DOHH2 (cell line): ENCODE data around the gene PPP3CA.

Experiments
- H3F3A ChIP-seq: fragments of 200-600 bp; sonication (generic), shearing (Covaris generic); 2 replicates; pipeline ENCODE4 v1.6.0; 2016; ENCODE audit warnings: antibody characterized with exemption, mild to moderate bottlenecking; ENCODE audit not compliant: control insufficient read depth, insufficient read depth
- H3K27ac ChIP-seq: fragments of 200-600 bp; sonication (generic); 2 replicates; pipeline ENCODE4 v1.5.1; 2014; ENCODE audit warnings: low read depth, mild to moderate bottlenecking, low read length, moderate library complexity
- H3K27me3 ChIP-seq: fragments of 200-600 bp; sonication (generic); 2 replicates; pipeline ENCODE4 v1.6.1; 2014; ENCODE audit warnings: mild to moderate bottlenecking, low read length, mixed read lengths; ENCODE audit not compliant: control insufficient read depth
- H3K36me3 ChIP-seq: fragments of 200-600 bp; sonication (generic); 2 replicates; pipeline ENCODE4 v1.6.1; 2014; ENCODE audit warnings: mild to moderate bottlenecking, low read length, moderate library complexity, mixed read lengths; ENCODE audit not compliant: control insufficient read depth
- H3K4me1 ChIP-seq: fragments of 200-600 bp; sonication (generic); 2 replicates; pipeline ENCODE4 v1.6.1; 2014; ENCODE audit warnings: mild to moderate bottlenecking, low read length, mixed read lengths; ENCODE audit not compliant: control insufficient read depth
- H3K4me2 ChIP-seq: fragments of 200-600 bp; sonication (generic); 2 replicates; pipeline ENCODE4 v1.6.0; 2014; ENCODE audit warnings: mild to moderate bottlenecking, low read length, moderate library complexity
- H3K4me3 ChIP-seq: fragments of 200-600 bp; sonication (generic); 2 replicates; pipeline ENCODE4 v1.5.1; 2014; ENCODE audit warnings: mild to moderate bottlenecking, low read length, mixed read lengths
- H3K79me2 ChIP-seq: fragments of 200-600 bp; sonication (generic); 2 replicates; pipeline ENCODE4 v1.6.1; 2014; ENCODE audit warnings: mild to moderate bottlenecking, low read length, mixed read lengths; ENCODE audit not compliant: control insufficient read depth
- H3K9me2 ChIP-seq: fragments of 200-600 bp; sonication (generic); replicated peaks from 2 replicates; pipeline ENCODE4 v1.6.1; 2014; ENCODE audit warnings: mild to moderate bottlenecking, low read length, mixed read lengths; ENCODE audit not compliant: control insufficient read depth
- H3K9me3 ChIP-seq: fragments of 200-600 bp; sonication (generic); 2 replicates; pipeline ENCODE4 v1.6.1; 2014; ENCODE audit warnings: antibody characterized with exemption, low read length, mixed read lengths; ENCODE audit not compliant: control insufficient read depth, insufficient read depth
- H4K20me1 ChIP-seq: fragments of 200-600 bp; sonication (generic); 2 replicates; pipeline ENCODE4 v1.6.0; 2014; ENCODE audit warnings: low read depth, mild to moderate bottlenecking, antibody characterized with exemption, low read length, moderate library complexity; ENCODE audit not compliant: control insufficient read depth, insufficient read depth
- CTCF ChIP-seq: fragments of 200-600 bp; sonication (generic); IDR thresholded peaks from one replicate; pipeline ENCODE4 v1.5.1; 2014; ENCODE audit warnings: antibody characterized with exemption, mild to moderate bottlenecking, low read depth, low read length; ENCODE audit not compliant: poor library complexity, severe bottlenecking
- EZH2phosphoT487 ChIP-seq: fragments of 200-600 bp; sonication (generic); IDR thresholded peaks from 2 replicates; pipeline ENCODE4 v1.6.1; 2017; ENCODE audit warnings: borderline replicate concordance, mild to moderate bottlenecking, antibody characterized with exemption, low read length, moderate library complexity, mixed read lengths

Gene PPP3CA

GRCh38 chr4:101071241-101071640, 276.1 kb downstream of the PPP3CA start:
- no peaks in the 10 kb centered on the region for H3K9me3 ChIP-seq
- no peak overlapping the region for H3K27ac ChIP-seq
- TF ChIP-seq EZH2phosphoT487 (no peak), CTCF (no peak)
- no peak overlapping the region for H3K4me3 ChIP-seq
- H3K4me2 ChIP-seq, result no peak overlapping the region
- no peaks in the 10 kb centered on the region for H4K20me1 ChIP-seq
- no peaks in the 10 kb centered on the region for H3F3A ChIP-seq
- no peaks in the 10 kb centered on the region for H3K4me1 ChIP-seq
- H3K36me3 ChIP-seq, result no peaks in the 10 kb centered on the region
- no peaks in the 10 kb centered on the region for H3K9me2 ChIP-seq
- no peaks in the 10 kb centered on the region for H3K27me3 ChIP-seq
- H3K79me2 ChIP-seq, result no peaks in the 10 kb centered on the region

GRCh38 chr4:101068115-101068514, 279.2 kb downstream of the PPP3CA start:
- no peak overlapping the region for H3K27ac ChIP-seq
- H3K4me2 ChIP-seq, result no peak overlapping the region
- H3K9me2 ChIP-seq, result no peaks in the 10 kb centered on the region
- no peaks in the 10 kb centered on the region for H3K36me3 ChIP-seq
- no peak overlapping the region for H3K4me3 ChIP-seq
- peaks cover 4% of the 10 kb centered on the region for H3K4me1 ChIP-seq
- H4K20me1 ChIP-seq, result no peaks in the 10 kb centered on the region
- TF ChIP-seq EZH2phosphoT487 (no peak), CTCF (no peak)
- no peaks in the 10 kb centered on the region for H3F3A ChIP-seq
- no peaks in the 10 kb centered on the region for H3K79me2 ChIP-seq
- H3K27me3 ChIP-seq, result no peaks in the 10 kb centered on the region
- H3K9me3 ChIP-seq, result no peaks in the 10 kb centered on the region

GRCh38 chr4:101067383-101067782, 279.9 kb downstream of the PPP3CA start:
- H3K9me3 ChIP-seq, result no peaks in the 10 kb centered on the region
- no peak overlapping the region for H3K27ac ChIP-seq
- peaks cover 5% of the 10 kb centered on the region for H3K4me1 ChIP-seq
- no peaks in the 10 kb centered on the region for H3F3A ChIP-seq
- H4K20me1 ChIP-seq, result no peaks in the 10 kb centered on the region
- TF ChIP-seq CTCF, result no peak
- no peak for TF ChIP-seq EZH2phosphoT487
- no peak overlapping the region for H3K4me2 ChIP-seq
- H3K4me3 ChIP-seq, result no peak overlapping the region
- H3K36me3 ChIP-seq, result no peaks in the 10 kb centered on the region
- H3K79me2 ChIP-seq, result no peaks in the 10 kb centered on the region
- no peaks in the 10 kb centered on the region for H3K27me3 ChIP-seq
- H3K9me2 ChIP-seq, result no peaks in the 10 kb centered on the region

GRCh38 chr4:101066626-101067170, 280.6 kb downstream of the PPP3CA start:
- Histone ChIP-seq H3K4me2 (no peak overlapping the region), H3K79me2 (no peaks in the 10 kb centered on the region), H3K9me2 (no peaks in the 10 kb centered on the region), H3K9me3 (no peaks in the 10 kb centered on the region), H4K20me1 (no peaks in the 10 kb centered on the region), H3K4me3 (no peak overlapping the region), H3F3A (no peaks in the 10 kb centered on the region), H3K27me3 (no peaks in the 10 kb centered on the region), H3K36me3 (no peaks in the 10 kb centered on the region), H3K4me1 (peaks cover 5% of the 10 kb centered on the region), H3K27ac (no peak overlapping the region)
- TF ChIP-seq EZH2phosphoT487 (no peak), CTCF (no peak)
